Measurements from ENCODE around the gene TBC1D19. TPM values are rescaled to one million over a fixed set of nuclear protein-coding genes. Genes with fewer than 3 reads are reported as not detected.
"Not testable (repeated sequence)": the region's sequence is repeated elsewhere in the genome, so short reads cannot be mapped to it uniquely, and the experiment has no call there.

TBC1D19 gene
- total RNA-seq, 2 donors from 2014 or later: 3.4 to 4.0 TPM

GRCh38 chr4:26613735-26614134 lies 29.9 kb downstream of the TBC1D19 start:
- H3K9me3 Mint-ChIP-seq: no peaks in the 10 kb centered on the region

GRCh38 chr4:26619784-26620183 lies 35.9 kb downstream of the TBC1D19 start:
- ATAC-seq (replicated peaks): no peak
- Mint-ChIP-seq H3K27ac (no peak overlapping the region), H3K27me3 (no peaks in the 10 kb centered on the region), H3K36me3 (ENCODE audit: low read depth) (peaks cover 22% of the 10 kb centered on the region), H3K4me3 (no peak overlapping the region), H3K9me3 (no peaks in the 10 kb centered on the region), H3K4me1 (no peaks in the 10 kb centered on the region)

More at GRCh38 chr4:26613735-26614134, 29.9 kb downstream of the TBC1D19 start:
- Mint-ChIP-seq H3K4me1 (peaks cover 10% of the 10 kb centered on the region), H3K27ac (no peak overlapping the region), H3K27me3 (no peaks in the 10 kb centered on the region), H3K4me3 (no peak overlapping the region), H3K36me3 (ENCODE audit: low read depth) (peaks cover 11% of the 10 kb centered on the region)
- ATAC-seq (replicated peaks): no peak

- no peaks in the 10 kb centered on the region for H3K9me3 Mint-ChIP-seq
- no peak overlapping the region for H3K4me3 Mint-ChIP-seq
- H3K27me3 Mint-ChIP-seq: no peaks in the 10 kb centered on the region
- no peak for ATAC-seq (replicated peaks)
- no peaks in the 10 kb centered on the region for H3K4me1 Mint-ChIP-seq
- peaks cover 19% of the 10 kb centered on the region for H3K36me3 Mint-ChIP-seq (ENCODE audit: low read depth)
- H3K27ac Mint-ChIP-seq: no peak overlapping the region
Observed at GRCh38 chr4:26621366-26621765, 37.5 kb downstream of the TBC1D19 start.

- no peaks in the 10 kb centered on the region for H3K9me3 Mint-ChIP-seq
- H3K36me3 Mint-ChIP-seq (ENCODE audit: low read depth): peaks cover 19% of the 10 kb centered on the region
- ATAC-seq (replicated peaks): no peak
- H3K27ac Mint-ChIP-seq: no peak overlapping the region
- H3K4me1 Mint-ChIP-seq: no peaks in the 10 kb centered on the region
- H3K4me3 Mint-ChIP-seq: no peak overlapping the region
- no peaks in the 10 kb centered on the region for H3K27me3 Mint-ChIP-seq
Observed at GRCh38 chr4:26622913-26623312, 39.0 kb downstream of the TBC1D19 start.

GRCh38 chr4:26626658-26627057 lies 42.8 kb downstream of the TBC1D19 start:
- H3K4me1 Mint-ChIP-seq; H3K27me3 Mint-ChIP-seq; ATAC-seq (replicated peaks); H3K27ac Mint-ChIP-seq; H3K9me3 Mint-ChIP-seq; H3K4me3 Mint-ChIP-seq: not testable (repeated sequence)
- peaks cover 20% of the 10 kb centered on the region for H3K36me3 Mint-ChIP-seq (ENCODE audit: low read depth)

GRCh38 chr4:26632916-26633315 lies 49.0 kb downstream of the TBC1D19 start:
- H3K9me3 Mint-ChIP-seq: no peaks in the 10 kb centered on the region
- no peak for ATAC-seq (replicated peaks)

GRCh38 chr4:26634237-26634636 lies 50.4 kb downstream of the TBC1D19 start:
- Mint-ChIP-seq H3K4me1 (no peaks in the 10 kb centered on the region), H3K27me3 (no peaks in the 10 kb centered on the region), H3K36me3 (ENCODE audit: low read depth) (peaks cover 34% of the 10 kb centered on the region), H3K4me3 (no peak overlapping the region), H3K27ac (no peak overlapping the region), H3K9me3 (no peaks in the 10 kb centered on the region)
- no peak for ATAC-seq (replicated peaks)

More at GRCh38 chr4:26632916-26633315, 49.0 kb downstream of the TBC1D19 start:
- Mint-ChIP-seq H3K4me3 (no peak overlapping the region), H3K27me3 (no peaks in the 10 kb centered on the region), H3K36me3 (ENCODE audit: low read depth) (peaks cover 24% of the 10 kb centered on the region), H3K4me1 (no peaks in the 10 kb centered on the region), H3K27ac (no peak overlapping the region)

- Mint-ChIP-seq H3K4me3 (no peak overlapping the region), H3K27me3 (no peaks in the 10 kb centered on the region), H3K9me3 (peaks cover under 1% of the 10 kb centered on the region), H3K36me3 (ENCODE audit: low read depth) (peaks cover 31% of the 10 kb centered on the region), H3K27ac (no peak overlapping the region), H3K4me1 (no peaks in the 10 kb centered on the region)
- no peak for ATAC-seq (replicated peaks)
Observed at GRCh38 chr4:26636458-26636857, 52.6 kb downstream of the TBC1D19 start.

GRCh38 chr4:26640639-26641038 lies 56.8 kb downstream of the TBC1D19 start:
- H3K36me3 Mint-ChIP-seq (ENCODE audit: low read depth): peaks cover 21% of the 10 kb centered on the region
- not testable (repeated sequence) for H3K27ac Mint-ChIP-seq; H3K9me3 Mint-ChIP-seq; H3K4me1 Mint-ChIP-seq; ATAC-seq (replicated peaks); H3K4me3 Mint-ChIP-seq; H3K27me3 Mint-ChIP-seq

GRCh38 chr4:26647523-26648224 lies 63.8 kb downstream of the TBC1D19 start:
- H3K9me3 Mint-ChIP-seq: peaks cover under 1% of the 10 kb centered on the region

GRCh38 chr4:26648260-26648659 lies 64.4 kb downstream of the TBC1D19 start:
- Mint-ChIP-seq H3K36me3 (ENCODE audit: low read depth) (no peaks in the 10 kb centered on the region), H3K27ac (no peak overlapping the region), H3K27me3 (no peaks in the 10 kb centered on the region), H3K9me3 (no peaks in the 10 kb centered on the region), H3K4me3 (no peak overlapping the region), H3K4me1 (no peaks in the 10 kb centered on the region)
- no peak for ATAC-seq (replicated peaks)

More at GRCh38 chr4:26647523-26648224, 63.8 kb downstream of the TBC1D19 start:
- Mint-ChIP-seq H3K27ac (no peak overlapping the region), H3K27me3 (no peaks in the 10 kb centered on the region), H3K4me3 (no peak overlapping the region), H3K4me1 (no peaks in the 10 kb centered on the region), H3K36me3 (ENCODE audit: low read depth) (no peaks in the 10 kb centered on the region)
- ATAC-seq (replicated peaks): no peak

GRCh38 chr4:26660261-26660660 lies 76.4 kb downstream of the TBC1D19 start:
- H3K4me1 Mint-ChIP-seq: no peaks in the 10 kb centered on the region
- no peaks in the 10 kb centered on the region for H3K27me3 Mint-ChIP-seq
- no peaks in the 10 kb centered on the region for H3K9me3 Mint-ChIP-seq
- no peak overlapping the region for H3K27ac Mint-ChIP-seq
- no peak for ATAC-seq (replicated peaks)
- H3K36me3 Mint-ChIP-seq (ENCODE audit: low read depth): peaks cover 25% of the 10 kb centered on the region
- no peak overlapping the region for H3K4me3 Mint-ChIP-seq

- peaks cover 16% of the 10 kb centered on the region for H3K36me3 Mint-ChIP-seq (ENCODE audit: low read depth)
- no peak overlapping the region for H3K4me3 Mint-ChIP-seq
- H3K27me3 Mint-ChIP-seq: no peaks in the 10 kb centered on the region
- ATAC-seq (replicated peaks): no peak
- H3K9me3 Mint-ChIP-seq: no peaks in the 10 kb centered on the region
- no peak overlapping the region for H3K27ac Mint-ChIP-seq
- H3K4me1 Mint-ChIP-seq: no peaks in the 10 kb centered on the region
Observed at GRCh38 chr4:26663888-26664287, 80.0 kb downstream of the TBC1D19 start.

- ATAC-seq (replicated peaks): no peak
- no peak overlapping the region for H3K4me3 Mint-ChIP-seq
- peaks cover 20% of the 10 kb centered on the region for H3K36me3 Mint-ChIP-seq (ENCODE audit: low read depth)
- H3K9me3 Mint-ChIP-seq: no peaks in the 10 kb centered on the region
- no peak overlapping the region for H3K27ac Mint-ChIP-seq
- H3K4me1 Mint-ChIP-seq: no peaks in the 10 kb centered on the region
- no peaks in the 10 kb centered on the region for H3K27me3 Mint-ChIP-seq
Observed at GRCh38 chr4:26670903-26671537, 87.1 kb downstream of the TBC1D19 start.

- not testable (repeated sequence) for H3K4me3 Mint-ChIP-seq; H3K27me3 Mint-ChIP-seq; ATAC-seq (replicated peaks); H3K27ac Mint-ChIP-seq; H3K4me1 Mint-ChIP-seq
- Mint-ChIP-seq H3K36me3 (ENCODE audit: low read depth) (peaks cover 52% of the 10 kb centered on the region), H3K9me3 (peaks cover 21% of the 10 kb centered on the region)
Observed at GRCh38 chr4:26679040-26679695, 95.3 kb downstream of the TBC1D19 start.
